ENCODE results near the gene VDR.
"Not testable (repeated sequence)": the region's sequence is repeated elsewhere in the genome, so short reads cannot be mapped to it uniquely, and the experiment has no call there.

Gene VDR

GRCh38 chr12:47850153-47851084, 54.4 kb downstream of the VDR start:
- Histone ChIP-seq H3K4me3 (ENCODE audit: low read depth, low read length) (no peak overlapping the region), H3K27me3 (ENCODE audit: control insufficient read depth, insufficient read depth, low read length) (peaks cover 4% of the 10 kb centered on the region)

GRCh38 chr12:47849261-47849660, 55.5 kb downstream of the VDR start:
- H3K36me3 ChIP-seq (ENCODE audit: control insufficient read depth, insufficient read depth, low read length) = no peaks in the 10 kb centered on the region
- no peaks in the 10 kb centered on the region for H3K9me3 ChIP-seq (ENCODE audit: control insufficient read depth, insufficient read depth, low read length)
- H3K27me3 ChIP-seq (ENCODE audit: control insufficient read depth, insufficient read depth, low read length) = peaks cover 4% of the 10 kb centered on the region
- H3K4me3 ChIP-seq (ENCODE audit: low read depth, low read length) = no peak overlapping the region
- no peaks in the 10 kb centered on the region for H3K4me1 ChIP-seq (ENCODE audit: control insufficient read depth, insufficient read depth, low read length)
- H3K9ac ChIP-seq (ENCODE audit: low read depth, low read length) = no peak overlapping the region

More at GRCh38 chr12:47850153-47851084, 54.4 kb downstream of the VDR start:
- H3K9ac ChIP-seq (ENCODE audit: low read depth, low read length) = no peak overlapping the region
- no peaks in the 10 kb centered on the region for H3K4me1 ChIP-seq (ENCODE audit: control insufficient read depth, insufficient read depth, low read length)
- no peaks in the 10 kb centered on the region for H3K36me3 ChIP-seq (ENCODE audit: control insufficient read depth, insufficient read depth, low read length)
- H3K9me3 ChIP-seq (ENCODE audit: control insufficient read depth, insufficient read depth, low read length) = no peaks in the 10 kb centered on the region

GRCh38 chr12:47848853-47849252, 55.9 kb downstream of the VDR start:
- H3K9me3 ChIP-seq (ENCODE audit: control insufficient read depth, insufficient read depth, low read length) = no peaks in the 10 kb centered on the region
- no peak overlapping the region for H3K9ac ChIP-seq (ENCODE audit: low read depth, low read length)
- H3K27me3 ChIP-seq (ENCODE audit: control insufficient read depth, insufficient read depth, low read length) = peaks cover 4% of the 10 kb centered on the region
- no peak overlapping the region for H3K4me3 ChIP-seq (ENCODE audit: low read depth, low read length)
- H3K4me1 ChIP-seq (ENCODE audit: control insufficient read depth, insufficient read depth, low read length) = no peaks in the 10 kb centered on the region
- no peaks in the 10 kb centered on the region for H3K36me3 ChIP-seq (ENCODE audit: control insufficient read depth, insufficient read depth, low read length)

- no peaks in the 10 kb centered on the region for H3K9me3 ChIP-seq (ENCODE audit: control insufficient read depth, insufficient read depth, low read length)
- H3K4me1 ChIP-seq (ENCODE audit: control insufficient read depth, insufficient read depth, low read length) = no peaks in the 10 kb centered on the region
- no peak overlapping the region for H3K4me3 ChIP-seq (ENCODE audit: low read depth, low read length)
- peaks cover 1% of the 10 kb centered on the region for H3K27me3 ChIP-seq (ENCODE audit: control insufficient read depth, insufficient read depth, low read length)
- no peaks in the 10 kb centered on the region for H3K36me3 ChIP-seq (ENCODE audit: control insufficient read depth, insufficient read depth, low read length)
- H3K9ac ChIP-seq (ENCODE audit: low read depth, low read length) = no peak overlapping the region
Observed at GRCh38 chr12:47846294-47846996, 58.3 kb downstream of the VDR start.

- Histone ChIP-seq H3K27me3 (ENCODE audit: control insufficient read depth, insufficient read depth, low read length) (no peaks in the 10 kb centered on the region), H3K36me3 (ENCODE audit: control insufficient read depth, insufficient read depth, low read length) (no peaks in the 10 kb centered on the region), H3K4me1 (ENCODE audit: control insufficient read depth, insufficient read depth, low read length) (no peaks in the 10 kb centered on the region), H3K9me3 (ENCODE audit: control insufficient read depth, insufficient read depth, low read length) (no peaks in the 10 kb centered on the region), H3K9ac (ENCODE audit: low read depth, low read length) (no peak overlapping the region), H3K4me3 (ENCODE audit: low read depth, low read length) (no peak overlapping the region)
Observed at GRCh38 chr12:47845081-47845480, 59.7 kb downstream of the VDR start.

- Histone ChIP-seq H3K9ac (ENCODE audit: low read depth, low read length) (no peak overlapping the region), H3K4me3 (ENCODE audit: low read depth, low read length) (no peak overlapping the region), H3K9me3 (ENCODE audit: control insufficient read depth, insufficient read depth, low read length) (no peaks in the 10 kb centered on the region), H3K27me3 (ENCODE audit: control insufficient read depth, insufficient read depth, low read length) (no peaks in the 10 kb centered on the region), H3K36me3 (ENCODE audit: control insufficient read depth, insufficient read depth, low read length) (no peaks in the 10 kb centered on the region), H3K4me1 (ENCODE audit: control insufficient read depth, insufficient read depth, low read length) (no peaks in the 10 kb centered on the region)
Observed at GRCh38 chr12:47844264-47845019, 60.4 kb downstream of the VDR start.

- Histone ChIP-seq H3K9ac (ENCODE audit: low read depth, low read length) (no peak overlapping the region), H3K36me3 (ENCODE audit: control insufficient read depth, insufficient read depth, low read length) (no peaks in the 10 kb centered on the region), H3K4me1 (ENCODE audit: control insufficient read depth, insufficient read depth, low read length) (no peaks in the 10 kb centered on the region), H3K4me3 (ENCODE audit: low read depth, low read length) (no peak overlapping the region), H3K9me3 (ENCODE audit: control insufficient read depth, insufficient read depth, low read length) (no peaks in the 10 kb centered on the region), H3K27me3 (ENCODE audit: control insufficient read depth, insufficient read depth, low read length) (no peaks in the 10 kb centered on the region)
Observed at GRCh38 chr12:47843226-47843980, 61.4 kb downstream of the VDR start.

GRCh38 chr12:47842543-47842942, 62.3 kb downstream of the VDR start:
- not testable (repeated sequence) for H3K9ac ChIP-seq (ENCODE audit: low read depth, low read length); H3K27me3 ChIP-seq (ENCODE audit: control insufficient read depth, insufficient read depth, low read length); H3K36me3 ChIP-seq (ENCODE audit: control insufficient read depth, insufficient read depth, low read length); H3K4me1 ChIP-seq (ENCODE audit: control insufficient read depth, insufficient read depth, low read length); H3K9me3 ChIP-seq (ENCODE audit: control insufficient read depth, insufficient read depth, low read length); H3K4me3 ChIP-seq (ENCODE audit: low read depth, low read length)

GRCh38 chr12:47841910-47842309, 62.9 kb downstream of the VDR start:
- H3K9ac ChIP-seq (ENCODE audit: low read depth, low read length) = no peak overlapping the region
- peaks cover 3% of the 10 kb centered on the region for H3K4me1 ChIP-seq (ENCODE audit: control insufficient read depth, insufficient read depth, low read length)
- no peaks in the 10 kb centered on the region for H3K27me3 ChIP-seq (ENCODE audit: control insufficient read depth, insufficient read depth, low read length)

GRCh38 chr12:47841501-47841900, 63.3 kb downstream of the VDR start:
- Histone ChIP-seq H3K27me3 (ENCODE audit: control insufficient read depth, insufficient read depth, low read length) (no peaks in the 10 kb centered on the region), H3K4me3 (ENCODE audit: low read depth, low read length) (no peak overlapping the region), H3K9me3 (ENCODE audit: control insufficient read depth, insufficient read depth, low read length) (no peaks in the 10 kb centered on the region), H3K36me3 (ENCODE audit: control insufficient read depth, insufficient read depth, low read length) (no peaks in the 10 kb centered on the region), H3K9ac (ENCODE audit: low read depth, low read length) (no peak overlapping the region), H3K4me1 (ENCODE audit: control insufficient read depth, insufficient read depth, low read length) (peaks cover 3% of the 10 kb centered on the region)

More at GRCh38 chr12:47841910-47842309, 62.9 kb downstream of the VDR start:
- Histone ChIP-seq H3K4me3 (ENCODE audit: low read depth, low read length) (no peak overlapping the region), H3K9me3 (ENCODE audit: control insufficient read depth, insufficient read depth, low read length) (no peaks in the 10 kb centered on the region), H3K36me3 (ENCODE audit: control insufficient read depth, insufficient read depth, low read length) (no peaks in the 10 kb centered on the region)

- Histone ChIP-seq H3K4me3 (ENCODE audit: low read depth, low read length) (no peak overlapping the region), H3K9me3 (ENCODE audit: control insufficient read depth, insufficient read depth, low read length) (no peaks in the 10 kb centered on the region), H3K36me3 (ENCODE audit: control insufficient read depth, insufficient read depth, low read length) (no peaks in the 10 kb centered on the region), H3K4me1 (ENCODE audit: control insufficient read depth, insufficient read depth, low read length) (peaks cover 6% of the 10 kb centered on the region), H3K9ac (ENCODE audit: low read depth, low read length) (no peak overlapping the region), H3K27me3 (ENCODE audit: control insufficient read depth, insufficient read depth, low read length) (no peaks in the 10 kb centered on the region)
Observed at GRCh38 chr12:47840571-47840970, 64.2 kb downstream of the VDR start.
